Left renal cortex interstitium (tissue), 4 donors: ENCODE results near the gene ISM2. TPM values are rescaled to one million over a fixed set of nuclear protein-coding genes. Genes with fewer than 3 reads are reported as not detected.

Experiments
- DNase-seq, 4 donors: peaks; one replicate each; pipeline ENCODE4 v3.0.0-alpha.2; 2013; ENCODE audit warnings: low read depth in 4 of 4, low spot score in 2 of 4, missing footprints in 1 of 4
- polyA plus RNA-seq, 4 donors: library from polyadenylated mRNA; unstranded; fragments of 120-200 nt; gene quantifications; one replicate each; pipeline ENCODE4 v1.2.1, GENCODE V29; 2013; ENCODE audit not compliant: insufficient read length in 4 of 4

The ISM2 gene
- polyA plus RNA-seq, 4 donors: 1.3 to 3.6 (median 1.8) TPM

DNA sequence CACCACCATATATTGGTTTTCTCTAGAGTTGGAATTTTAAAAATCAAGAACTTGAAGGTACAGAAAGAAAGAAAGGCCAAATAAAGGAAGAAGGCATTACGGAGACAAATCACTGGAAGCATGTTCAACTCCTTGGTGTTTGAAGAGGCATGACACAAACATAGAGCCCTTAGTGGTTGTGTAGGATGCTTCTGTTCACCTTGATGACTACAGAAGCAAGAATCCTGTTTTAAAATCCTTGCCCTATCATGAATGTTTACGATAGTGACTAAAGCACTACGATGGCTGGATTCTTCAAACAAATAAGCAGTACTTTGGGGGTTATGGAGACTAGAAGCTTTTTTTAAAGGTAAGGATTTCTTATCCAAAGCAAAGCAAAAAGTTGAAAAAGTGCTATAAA, 10.3 kb upstream of the ISM2 start:
- no peak for DNase-seq

DNA sequence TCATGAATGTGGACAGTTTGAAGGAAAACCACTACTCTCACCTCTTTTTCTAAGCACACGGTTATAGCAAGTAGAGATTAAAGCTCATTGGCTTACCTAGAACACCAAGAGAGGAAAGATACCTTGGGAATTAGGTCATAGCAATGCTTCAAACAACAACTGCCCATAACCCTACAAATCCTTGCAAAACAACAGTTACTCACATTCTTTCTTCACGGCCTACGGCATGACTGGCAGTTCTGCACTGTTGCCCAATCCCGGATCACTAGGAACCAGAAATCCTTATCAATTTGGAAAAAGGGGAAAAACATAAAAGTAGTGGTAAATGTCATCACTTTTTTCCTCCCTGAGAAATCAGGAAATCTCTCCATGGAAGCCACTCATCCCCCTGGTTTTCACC, 9.6 kb upstream of the ISM2 start:
- no peak for DNase-seq

DNA sequence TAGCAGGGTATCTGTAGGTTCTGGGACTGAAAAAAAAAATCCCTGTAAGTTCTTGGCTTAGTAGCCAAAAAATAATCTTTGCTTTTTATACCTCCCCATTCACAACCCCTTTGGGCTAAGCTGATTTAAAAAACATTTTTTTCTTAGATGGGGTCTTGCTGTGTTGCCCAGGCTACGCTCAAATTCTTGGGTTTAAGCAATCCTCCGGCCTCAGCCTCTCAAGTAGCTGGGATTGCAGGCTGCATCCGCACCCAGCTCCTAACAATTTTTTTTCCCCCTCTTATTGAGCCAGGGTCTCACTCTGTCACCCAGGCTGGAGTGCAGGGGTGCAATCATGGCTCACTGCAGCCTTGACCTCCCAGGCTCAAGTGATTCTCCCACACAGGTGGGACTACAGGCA, 9.1 kb upstream of the ISM2 start:
- DNase-seq: no peak

DNA sequence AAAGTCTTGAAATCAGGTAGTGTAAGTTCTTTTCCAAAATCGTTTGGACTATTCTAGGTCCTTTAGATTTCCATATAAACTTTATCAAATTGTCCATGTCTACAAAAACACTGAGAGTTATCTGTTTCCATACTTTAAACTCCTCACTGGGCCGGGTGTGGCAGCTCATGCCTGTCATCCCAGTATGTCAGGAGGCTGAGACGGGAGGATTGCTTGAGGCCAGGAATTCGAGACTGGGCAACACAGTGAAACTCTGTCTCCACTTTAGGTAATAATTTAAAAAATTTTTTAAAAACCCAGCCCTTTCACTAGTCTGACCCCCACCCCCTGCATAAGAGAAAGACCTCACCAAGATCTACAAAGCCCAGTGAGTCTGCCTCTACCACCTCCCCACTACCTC, 6.4 kb upstream of the ISM2 start:
- DNase-seq: no peak

DNA sequence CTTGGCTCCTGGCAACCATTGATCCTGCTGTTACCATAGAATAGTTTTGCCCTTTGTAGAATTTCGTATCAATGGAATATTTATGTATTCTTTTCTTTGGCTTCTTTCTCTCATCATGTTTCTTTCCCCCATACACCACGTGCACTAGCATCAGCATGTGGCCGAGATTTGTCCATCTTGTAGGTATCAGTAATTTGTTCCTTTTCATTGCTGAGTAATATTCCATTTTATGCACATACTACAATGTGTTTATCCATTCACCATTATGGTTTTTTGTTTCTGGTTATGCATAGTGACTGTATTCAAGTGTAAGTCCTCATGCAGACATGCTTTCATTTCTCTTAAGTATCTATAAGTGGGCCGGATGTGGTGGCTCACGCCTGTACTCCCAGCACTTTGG, 4.5 kb upstream of the ISM2 start:
- no peak for DNase-seq

DNA sequence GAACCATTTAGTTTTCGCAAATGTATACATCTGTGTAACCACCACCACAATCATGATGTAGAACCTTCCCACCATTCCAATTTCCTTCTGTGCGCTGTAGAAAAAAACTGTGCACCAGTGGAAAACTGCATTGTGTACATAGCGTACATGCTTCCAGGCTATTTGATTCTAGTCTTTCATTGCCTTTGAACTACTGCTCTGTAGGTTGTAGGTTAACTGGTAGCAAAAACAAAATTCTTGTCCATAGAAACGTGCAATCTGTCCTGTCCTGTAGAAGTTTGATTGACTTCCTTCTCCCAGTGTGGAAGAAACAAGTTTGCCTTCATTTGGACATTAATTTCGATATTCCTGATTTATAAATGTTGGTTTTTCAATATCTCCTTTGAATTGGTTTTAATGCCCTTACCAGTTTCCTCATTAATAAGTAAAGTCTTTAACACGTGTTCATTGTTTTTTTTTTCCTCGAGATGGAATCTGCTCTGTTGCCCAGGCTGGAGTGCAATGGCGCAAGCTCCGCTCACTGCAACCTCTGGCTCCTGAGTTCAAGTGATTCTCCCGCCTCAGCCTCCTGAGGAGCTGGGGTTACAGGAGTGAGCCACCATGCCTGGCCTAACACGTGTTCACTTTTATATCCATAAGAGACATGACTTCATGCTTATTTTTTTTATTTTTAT, 3.6 kb upstream of the ISM2 start:
- no peak for DNase-seq

DNA sequence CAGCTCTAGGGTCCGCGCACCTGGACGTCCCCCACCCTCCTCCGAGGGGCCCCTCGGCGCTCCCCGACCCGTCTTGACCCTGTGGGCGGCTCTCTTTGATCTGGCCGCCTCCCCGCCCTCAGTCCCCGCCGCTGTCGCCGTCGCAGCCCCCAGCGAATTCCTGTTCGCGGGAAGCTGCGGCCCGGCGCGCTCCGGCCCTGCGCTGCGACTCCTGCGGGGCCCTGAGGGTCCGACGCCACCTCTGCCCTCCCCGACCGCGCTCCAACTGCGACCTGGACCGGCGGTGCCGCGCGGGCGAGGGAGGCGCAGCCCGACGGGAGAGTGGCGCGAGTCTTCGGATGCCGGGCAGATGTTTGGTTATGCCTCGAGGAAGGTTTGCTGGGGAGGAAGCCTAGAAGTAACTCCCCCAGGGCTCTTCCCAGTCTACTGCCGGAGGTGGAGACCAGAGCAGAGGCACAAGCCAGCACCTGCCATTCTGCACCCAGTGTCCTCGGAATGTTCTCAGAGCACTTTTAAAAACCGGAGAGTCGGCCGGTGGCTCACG, 440 bp upstream of the ISM2 start:
- DNase-seq: no peak

DNA sequence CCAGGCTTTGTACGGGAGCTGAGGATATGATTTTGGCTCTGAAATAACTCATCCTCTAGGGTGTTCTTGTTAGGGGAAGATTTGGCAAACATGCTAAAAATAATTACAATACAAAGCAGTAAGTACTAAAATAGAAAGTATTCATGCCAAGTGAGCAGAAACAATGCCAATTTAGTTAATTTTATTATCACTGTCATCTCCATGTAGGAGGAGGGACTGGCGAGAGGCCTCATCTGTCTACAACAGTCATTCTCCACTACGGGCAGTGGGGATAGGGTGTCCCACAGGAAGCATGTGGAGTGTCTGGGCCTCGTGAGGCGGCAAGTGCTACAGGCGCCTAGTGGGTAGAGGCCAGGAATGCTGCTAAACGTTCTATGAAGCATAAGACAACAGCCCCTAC, 3.3 kb downstream of the ISM2 start:
- DNase-seq: no peak

DNA sequence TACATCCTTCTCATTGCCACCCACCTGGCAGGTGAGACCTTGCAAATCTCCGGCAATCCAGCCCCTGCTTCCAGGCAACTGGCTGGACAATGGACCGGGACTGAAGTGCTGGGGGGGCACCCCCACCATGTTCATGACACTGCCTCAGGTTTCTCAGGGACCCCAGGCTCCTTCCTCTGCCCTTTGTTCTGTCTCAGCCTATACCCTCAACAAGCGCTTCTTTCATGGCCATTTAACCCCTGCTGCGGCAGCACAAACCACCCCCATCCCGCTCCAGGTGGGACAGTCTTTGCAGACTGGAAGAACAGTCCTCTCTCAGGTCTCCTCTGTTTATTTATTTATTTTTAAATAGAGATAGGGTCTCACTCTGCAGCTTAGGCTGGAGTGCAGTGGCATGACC, 7.6 kb downstream of the ISM2 start:
- no peak for DNase-seq

DNA sequence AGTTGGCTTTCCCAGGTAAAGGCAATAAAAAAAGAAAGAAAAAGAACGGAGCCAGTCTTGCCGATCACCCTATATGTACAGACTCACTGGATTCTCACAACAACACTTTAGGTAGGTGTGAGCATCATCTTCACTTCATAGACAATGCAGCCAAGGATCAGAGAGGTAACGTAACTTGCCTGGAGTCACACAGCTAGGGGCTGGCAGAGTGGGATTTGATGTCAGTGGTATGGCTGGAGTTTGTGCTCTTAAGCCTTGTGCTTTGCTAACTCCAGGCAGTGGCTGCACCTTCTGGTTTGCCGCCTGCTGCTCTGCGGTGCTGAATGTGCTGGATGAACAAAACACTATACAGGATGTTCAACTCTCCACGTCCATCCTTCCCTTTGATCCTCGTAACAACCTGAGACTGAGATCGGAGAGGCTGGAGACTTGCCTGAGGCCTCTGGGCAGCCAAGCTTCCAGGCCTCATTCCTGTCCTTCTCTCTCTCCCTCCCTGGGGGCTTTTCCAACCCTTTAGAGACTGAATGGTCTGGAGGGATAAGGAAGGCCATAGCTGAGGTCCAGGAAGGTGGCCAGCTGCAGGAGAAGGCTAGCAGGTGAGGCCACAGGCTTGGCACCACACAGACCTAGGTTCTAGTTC, 8.1 kb downstream of the ISM2 start:
- no peak for DNase-seq

DNA sequence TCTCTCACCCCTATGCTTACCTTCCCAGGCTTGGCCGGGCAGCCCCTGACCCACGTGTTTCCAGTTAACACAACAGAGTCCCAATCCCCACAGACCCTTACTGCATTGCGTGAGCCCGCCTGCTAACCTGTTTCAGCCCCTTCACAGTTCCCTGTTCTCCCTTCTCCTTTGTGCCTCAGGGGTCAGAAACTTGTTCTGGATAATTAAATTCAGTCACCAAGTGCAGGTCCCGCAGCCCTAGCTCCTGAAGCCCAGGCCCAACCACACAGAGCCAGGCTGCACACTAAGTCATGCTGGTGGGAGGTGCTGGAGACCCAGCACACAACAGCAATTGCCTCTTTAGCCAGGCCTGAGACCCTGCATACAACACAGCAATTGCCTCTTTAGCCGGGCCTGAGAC, 9.6 kb downstream of the ISM2 start:
- no peak for DNase-seq

DNA sequence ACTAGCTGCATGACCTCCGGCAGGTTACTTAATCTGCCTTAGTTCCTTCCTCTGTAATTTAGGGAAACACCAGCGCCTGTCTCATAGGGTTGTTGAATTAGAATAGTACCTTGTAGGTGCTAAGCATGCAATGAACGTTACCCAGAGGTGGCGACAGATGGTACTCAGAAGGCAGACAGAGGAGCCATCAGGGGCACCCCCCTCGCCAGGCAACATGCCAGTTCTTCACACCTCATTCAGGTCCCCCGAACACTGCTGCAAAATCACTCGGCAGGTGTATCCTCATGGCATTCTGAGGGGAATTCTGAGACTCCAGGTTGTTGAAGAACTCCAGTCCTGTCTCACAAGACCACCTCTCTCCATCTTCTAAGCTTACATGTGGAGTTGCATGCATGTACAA, 10.1 kb downstream of the ISM2 start:
- no peak for DNase-seq

DNA sequence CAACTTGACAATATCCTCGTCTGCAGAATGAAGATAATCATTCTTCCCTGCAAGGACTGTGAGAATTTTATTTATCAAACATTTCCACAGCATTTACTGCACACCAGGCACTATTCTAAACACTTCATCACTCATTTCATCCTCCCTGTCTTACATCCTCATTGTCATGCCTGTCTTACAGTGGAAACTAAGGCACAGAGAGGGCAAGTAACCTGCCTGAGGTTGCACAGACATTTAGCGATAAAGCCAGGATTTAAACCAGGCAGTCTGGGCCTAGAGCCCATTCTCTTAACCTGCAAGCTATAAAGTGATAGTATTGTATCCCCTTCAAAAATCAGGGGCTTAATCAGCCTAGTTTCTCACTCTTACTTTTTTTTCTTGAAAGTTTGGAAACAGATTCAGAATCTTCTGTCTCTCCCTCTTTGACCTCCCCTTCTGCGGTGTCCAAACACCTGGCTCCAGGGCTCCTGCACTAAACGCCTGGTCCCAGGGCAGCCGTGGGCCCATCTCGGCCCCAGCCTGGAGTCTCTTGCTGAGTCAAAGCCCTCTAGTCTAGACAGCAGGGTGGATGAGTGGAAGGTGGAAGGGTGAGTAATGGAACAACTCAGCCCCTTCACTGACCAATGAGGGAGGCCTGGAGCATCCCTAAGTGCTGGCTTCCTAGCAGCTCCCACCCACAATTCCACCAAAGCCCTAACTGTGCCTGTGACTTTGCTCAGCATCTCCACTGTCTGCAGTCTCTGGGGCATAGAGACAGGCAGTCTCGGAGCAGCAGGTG, 12.5 kb downstream of the ISM2 start:
- no peak for DNase-seq

DNA sequence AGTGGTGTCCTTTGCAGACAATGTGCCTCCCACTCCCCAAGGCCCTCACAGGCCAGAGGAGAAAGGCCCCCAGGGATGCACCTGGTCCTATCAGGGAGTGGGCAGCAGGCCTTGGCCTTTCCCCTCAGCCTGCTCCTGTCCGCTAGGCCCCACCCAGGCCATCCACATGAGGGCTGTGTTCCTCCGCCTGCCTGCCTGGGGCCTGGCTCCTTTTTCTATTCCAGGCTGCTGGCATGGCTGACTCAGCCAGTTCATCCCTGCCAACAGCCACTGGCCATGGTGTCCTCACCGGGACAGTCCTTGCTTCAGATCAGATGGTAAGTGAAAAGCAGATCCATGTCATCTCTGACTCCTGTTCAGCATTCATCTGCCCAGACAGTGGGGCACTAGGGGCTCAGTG, 13.4 kb downstream of the ISM2 start:
- DNase-seq: no peak

DNA sequence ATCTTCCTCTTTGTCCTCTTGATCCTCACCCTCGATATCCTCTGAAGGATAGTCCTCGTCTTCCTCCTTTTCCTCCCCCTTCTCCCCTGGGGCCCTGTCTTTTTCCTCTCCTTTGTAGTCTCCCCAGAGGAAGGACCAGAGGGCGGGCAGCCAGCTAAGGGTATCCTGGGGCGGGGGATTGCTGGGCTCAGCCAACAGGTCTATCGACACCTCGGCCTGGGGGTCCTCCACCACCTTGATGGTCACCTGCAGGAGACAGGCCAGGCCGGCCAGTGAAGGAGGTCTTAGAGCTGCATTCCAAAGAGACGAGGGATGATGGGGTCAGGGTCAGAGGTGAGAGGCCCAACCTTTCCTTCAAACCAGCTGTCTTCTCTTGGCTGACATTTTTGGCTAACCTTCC, 16.2 kb downstream of the ISM2 start:
- DNase-seq: no peak

DNA sequence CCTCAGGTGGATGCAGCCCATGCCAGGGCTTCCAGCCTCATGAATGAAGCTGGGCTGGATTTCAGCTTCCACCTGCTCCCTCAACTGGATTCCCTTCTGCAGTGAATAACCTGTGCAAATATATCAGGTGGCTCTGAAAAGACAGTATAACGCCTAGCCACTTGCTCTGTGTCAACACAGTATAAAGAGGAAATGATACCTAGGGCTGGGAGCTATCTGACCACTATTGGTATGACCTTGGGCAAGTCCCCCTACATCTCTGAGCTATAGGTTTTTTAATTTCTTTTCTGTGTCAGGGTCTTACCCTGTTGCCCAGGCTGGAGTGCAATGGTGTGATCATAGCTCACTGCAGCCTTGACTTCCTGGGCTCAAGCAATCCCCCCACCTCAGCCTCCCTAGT, 19.8 kb downstream of the ISM2 start:
- DNase-seq: no peak

DNA sequence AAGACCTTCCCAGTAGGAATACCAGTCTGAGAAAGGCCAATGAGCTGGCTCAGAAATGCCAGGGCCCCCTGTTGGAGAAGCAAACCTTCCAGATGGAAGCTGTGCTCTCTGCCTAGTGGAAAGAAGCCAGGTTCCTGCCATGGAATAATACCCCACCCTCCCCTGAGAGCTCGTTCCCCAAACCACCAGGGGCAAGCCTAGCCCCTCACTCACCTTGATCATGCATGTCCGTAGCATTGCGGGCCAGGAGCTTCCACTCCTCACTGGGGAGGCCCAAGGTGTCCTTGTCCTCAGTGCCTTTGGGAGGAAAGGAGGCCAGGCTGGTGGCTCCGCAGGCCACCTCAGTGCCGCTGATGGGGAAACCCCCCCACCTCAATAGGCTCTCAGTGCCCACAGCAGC, 20.6 kb downstream of the ISM2 start:
- DNase-seq: no peak

DNA sequence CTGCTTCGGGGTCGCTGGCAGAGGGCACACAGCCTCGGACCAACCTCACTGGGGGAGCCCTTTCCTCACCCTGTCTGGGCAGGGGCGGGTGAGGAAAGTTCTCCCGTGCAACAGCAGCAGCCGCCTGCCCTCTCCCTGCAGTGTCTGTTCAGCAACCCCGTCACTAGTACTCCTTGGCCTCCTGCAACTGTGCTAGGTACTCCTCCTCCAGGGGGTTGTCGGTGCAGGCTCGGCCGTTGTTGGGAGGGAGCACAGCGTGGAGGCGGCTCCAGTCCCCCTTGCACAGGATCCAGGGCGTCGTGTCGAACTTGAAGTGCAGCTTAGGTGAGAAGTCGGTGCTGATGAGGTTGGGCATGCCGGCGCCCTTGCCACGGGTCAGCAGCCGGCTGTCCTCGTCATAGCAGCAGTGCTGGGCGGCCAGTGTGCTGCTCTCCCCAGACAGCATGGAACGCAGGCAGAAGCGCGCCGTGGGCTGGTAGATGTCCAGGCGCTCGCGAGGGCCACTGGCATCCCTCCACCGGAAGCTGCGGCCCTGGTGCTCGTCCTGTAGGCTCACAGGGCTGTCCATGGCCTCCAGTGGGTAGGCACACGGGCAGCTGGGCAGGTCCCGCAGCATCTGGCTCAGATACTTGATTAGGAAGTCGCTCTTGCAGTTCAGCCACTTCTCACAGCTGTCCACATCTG, 23.0 kb downstream of the ISM2 start:
- no peak for DNase-seq

DNA sequence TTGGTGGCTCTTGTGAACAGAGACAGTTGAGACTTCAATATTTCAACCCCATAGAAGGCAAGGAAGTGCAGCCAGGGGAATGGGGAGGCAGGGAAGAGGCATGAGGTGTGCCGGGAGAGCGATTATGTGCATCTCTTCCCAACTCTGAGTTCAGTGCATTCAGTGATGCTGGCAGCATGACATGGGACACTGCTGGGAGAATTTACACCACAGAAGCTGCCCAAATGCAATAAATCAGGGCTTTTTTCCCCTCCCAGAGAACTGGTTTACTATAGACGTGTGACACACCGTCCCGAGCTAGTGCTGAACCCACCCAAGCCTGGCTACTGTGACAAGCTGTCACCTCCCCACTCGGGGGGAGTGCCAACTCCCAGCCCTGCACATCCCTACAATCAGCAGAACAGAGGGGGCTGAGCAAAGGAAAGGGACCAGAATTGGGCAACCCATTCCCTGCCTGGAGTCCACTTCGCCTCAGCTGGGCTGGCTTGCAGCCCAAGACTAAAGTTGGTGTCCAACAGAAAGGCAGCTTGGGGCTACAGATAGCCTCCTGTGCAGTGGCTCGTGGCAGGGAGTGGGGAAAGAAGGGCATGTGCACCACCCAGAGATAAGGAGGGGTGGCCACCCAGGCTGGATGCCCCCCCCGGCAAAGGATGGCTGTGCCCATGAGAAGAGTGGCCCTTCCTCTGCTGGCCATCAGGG, 24.0 kb downstream of the ISM2 start:
- no peak for DNase-seq

DNA sequence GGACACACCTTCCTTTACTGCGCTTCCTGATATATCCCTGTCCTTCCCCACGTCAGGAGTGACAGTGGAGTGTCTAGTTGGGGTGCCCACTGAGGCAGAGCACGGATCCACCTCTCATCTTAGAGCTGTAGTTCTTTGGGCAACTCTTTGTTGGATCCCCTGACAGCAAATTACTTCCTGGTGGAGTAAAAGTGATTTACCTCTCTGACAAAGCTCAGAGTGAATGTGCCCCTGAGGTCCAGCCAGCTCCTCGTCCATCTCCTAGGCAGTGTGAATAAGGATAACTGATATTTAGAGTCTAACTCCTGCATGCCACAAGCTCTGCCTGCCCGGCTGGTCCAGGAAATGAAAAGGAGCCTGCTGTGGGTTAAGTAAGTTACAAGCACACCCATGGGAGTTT, 24.7 kb downstream of the ISM2 start:
- DNase-seq: no peak
